Measurements from ENCODE around the gene ERGIC1. TPM values are rescaled to one million over a fixed set of nuclear protein-coding genes. Genes with fewer than 3 reads are reported as not detected.
A peak's percentile ranks its signal among the peaks of the same experiment; 100 is the strongest.

Gene ERGIC1
- total and polyA plus RNA-seq, 2 of the 13 experiments (the other 11 are each of a cell fraction or from before 2014, with no cell fraction given), result 78.5 to 184 TPM

GRCh38 chr5:172858990-172859811 is 25.1 kb downstream of the ERGIC1 start (continued):
- TF ChIP-seq, protein P1, sequence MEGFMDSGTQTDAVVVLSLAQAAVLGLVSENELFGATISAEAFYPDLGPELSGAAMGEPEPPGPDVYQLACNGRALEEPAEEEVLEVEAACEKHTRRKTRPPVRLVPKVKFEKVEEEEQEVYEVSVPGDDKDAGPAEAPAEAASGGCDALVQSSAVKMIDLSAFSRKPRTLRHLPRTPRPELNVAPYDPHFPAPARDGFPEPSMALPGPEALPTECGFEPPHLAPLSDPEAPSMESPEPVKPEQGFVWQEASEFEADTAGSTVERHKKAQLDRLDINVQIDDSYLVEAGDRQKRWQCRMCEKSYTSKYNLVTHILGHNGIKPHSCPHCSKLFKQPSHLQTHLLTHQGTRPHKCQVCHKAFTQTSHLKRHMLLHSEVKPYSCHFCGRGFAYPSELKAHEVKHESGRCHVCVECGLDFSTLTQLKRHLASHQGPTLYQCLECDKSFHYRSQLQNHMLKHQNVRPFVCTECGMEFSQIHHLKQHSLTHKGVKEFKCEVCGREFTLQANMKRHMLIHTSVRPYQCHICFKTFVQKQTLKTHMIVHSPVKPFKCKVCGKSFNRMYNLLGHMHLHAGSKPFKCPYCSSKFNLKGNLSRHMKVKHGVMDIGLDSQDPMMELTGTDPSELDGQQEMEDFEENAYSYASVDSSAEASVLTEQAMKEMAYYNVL (CRISPR knock-in tag; IDR thresholded peaks at IDR 0.05; ENCODE audit: borderline replicate concordance), result peak; percentile 88
- TF ChIP-seq ZNF780A (CRISPR knock-in tag; IDR thresholded peaks at IDR 0.05) (no peak), CBX1 (IDR thresholded peaks at IDR 0.05; ENCODE audit: low read depth) (peak; percentile 15), ZNF781 (CRISPR knock-in tag; IDR thresholded peaks at IDR 0.05; ENCODE audit: borderline replicate concordance, not compliant biosample characterization) (no peak), ZNF572 (CRISPR knock-in tag; IDR thresholded peaks at IDR 0.05) (no peak), ELF4 (CRISPR knock-in tag; IDR thresholded peaks at IDR 0.05; ENCODE audit: borderline replicate concordance) (no peak), KLF11 (CRISPR knock-in tag; IDR thresholded peaks at IDR 0.05) (no peak), ZNF446 (CRISPR knock-in tag; IDR thresholded peaks at IDR 0.05) (no peak), ZNF644 (CRISPR knock-in tag; IDR thresholded peaks at IDR 0.05; ENCODE audit: low read depth) (peak; percentile 91), THYN1 (CRISPR knock-in tag; IDR thresholded peaks at IDR 0.05; ENCODE audit: borderline replicate concordance, low read depth) (no peak), RARA (CRISPR knock-in tag; IDR thresholded peaks at IDR 0.05) (peak; percentile 95), ZNF724P (CRISPR knock-in tag; IDR thresholded peaks at IDR 0.05; ENCODE audit: borderline replicate concordance) (0 out of 2 replicates have a peak, but pooled peaks have one; percentile 24), MLLT10 (CRISPR knock-in tag; IDR thresholded peaks at IDR 0.05) (no peak), HOXA5 (CRISPR knock-in tag; IDR thresholded peaks at IDR 0.05) (peak; percentile 16; the same call in 1 of the 2 replicates), KAT8 (CRISPR knock-in tag; IDR thresholded peaks at IDR 0.05) (peak; percentile 28; the same call in 1 of the 2 replicates)
- TF ChIP-seq, protein P2, sequence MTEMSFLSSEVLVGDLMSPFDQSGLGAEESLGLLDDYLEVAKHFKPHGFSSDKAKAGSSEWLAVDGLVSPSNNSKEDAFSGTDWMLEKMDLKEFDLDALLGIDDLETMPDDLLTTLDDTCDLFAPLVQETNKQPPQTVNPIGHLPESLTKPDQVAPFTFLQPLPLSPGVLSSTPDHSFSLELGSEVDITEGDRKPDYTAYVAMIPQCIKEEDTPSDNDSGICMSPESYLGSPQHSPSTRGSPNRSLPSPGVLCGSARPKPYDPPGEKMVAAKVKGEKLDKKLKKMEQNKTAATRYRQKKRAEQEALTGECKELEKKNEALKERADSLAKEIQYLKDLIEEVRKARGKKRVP (CRISPR knock-in tag; IDR thresholded peaks at IDR 0.05), result peak in 1 of 2 experiments; percentile 60; a peak in 1 of 4 replicates
- TF ChIP-seq, protein P3, sequence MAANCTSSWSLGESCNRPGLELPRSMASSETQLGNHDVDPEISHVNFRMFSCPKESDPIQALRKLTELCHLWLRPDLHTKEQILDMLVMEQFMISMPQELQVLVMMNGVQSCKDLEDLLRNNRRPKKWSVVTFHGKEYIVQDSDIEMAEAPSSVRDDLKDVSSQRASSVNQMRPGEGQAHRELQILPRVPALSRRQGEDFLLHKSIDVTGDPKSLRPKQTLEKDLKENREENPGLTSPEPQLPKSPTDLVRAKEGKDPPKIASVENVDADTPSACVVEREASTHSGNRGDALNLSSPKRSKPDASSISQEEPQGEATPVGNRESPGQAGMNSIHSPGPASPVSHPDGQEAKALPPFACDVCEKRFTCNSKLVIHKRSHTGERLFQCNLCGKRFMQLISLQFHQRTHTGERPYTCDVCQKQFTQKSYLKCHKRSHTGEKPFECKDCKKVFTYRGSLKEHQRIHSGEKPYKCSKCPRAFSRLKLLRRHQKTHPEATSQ (CRISPR knock-in tag; IDR thresholded peaks at IDR 0.05; ENCODE audit: borderline replicate concordance), result no peak
- TF ChIP-seq, protein P4, sequence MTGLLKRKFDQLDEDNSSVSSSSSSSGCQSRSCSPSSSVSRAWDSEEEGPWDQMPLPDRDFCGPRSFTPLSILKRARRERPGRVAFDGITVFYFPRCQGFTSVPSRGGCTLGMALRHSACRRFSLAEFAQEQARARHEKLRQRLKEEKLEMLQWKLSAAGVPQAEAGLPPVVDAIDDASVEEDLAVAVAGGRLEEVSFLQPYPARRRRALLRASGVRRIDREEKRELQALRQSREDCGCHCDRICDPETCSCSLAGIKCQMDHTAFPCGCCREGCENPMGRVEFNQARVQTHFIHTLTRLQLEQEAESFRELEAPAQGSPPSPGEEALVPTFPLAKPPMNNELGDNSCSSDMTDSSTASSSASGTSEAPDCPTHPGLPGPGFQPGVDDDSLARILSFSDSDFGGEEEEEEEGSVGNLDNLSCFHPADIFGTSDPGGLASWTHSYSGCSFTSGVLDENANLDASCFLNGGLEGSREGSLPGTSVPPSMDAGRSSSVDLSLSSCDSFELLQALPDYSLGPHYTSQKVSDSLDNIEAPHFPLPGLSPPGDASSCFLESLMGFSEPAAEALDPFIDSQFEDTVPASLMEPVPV (CRISPR knock-in tag; IDR thresholded peaks at IDR 0.05), result no peak
- TF ChIP-seq, protein P5, sequence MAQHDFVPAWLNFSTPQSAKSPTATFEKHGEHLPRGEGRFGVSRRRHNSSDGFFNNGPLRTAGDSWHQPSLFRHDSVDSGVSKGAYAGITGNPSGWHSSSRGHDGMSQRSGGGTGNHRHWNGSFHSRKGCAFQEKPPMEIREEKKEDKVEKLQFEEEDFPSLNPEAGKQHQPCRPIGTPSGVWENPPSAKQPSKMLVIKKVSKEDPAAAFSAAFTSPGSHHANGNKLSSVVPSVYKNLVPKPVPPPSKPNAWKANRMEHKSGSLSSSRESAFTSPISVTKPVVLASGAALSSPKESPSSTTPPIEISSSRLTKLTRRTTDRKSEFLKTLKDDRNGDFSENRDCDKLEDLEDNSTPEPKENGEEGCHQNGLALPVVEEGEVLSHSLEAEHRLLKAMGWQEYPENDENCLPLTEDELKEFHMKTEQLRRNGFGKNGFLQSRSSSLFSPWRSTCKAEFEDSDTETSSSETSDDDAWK (CRISPR knock-in tag; IDR thresholded peaks at IDR 0.05), result no peak
- TF ChIP-seq, protein P6, sequence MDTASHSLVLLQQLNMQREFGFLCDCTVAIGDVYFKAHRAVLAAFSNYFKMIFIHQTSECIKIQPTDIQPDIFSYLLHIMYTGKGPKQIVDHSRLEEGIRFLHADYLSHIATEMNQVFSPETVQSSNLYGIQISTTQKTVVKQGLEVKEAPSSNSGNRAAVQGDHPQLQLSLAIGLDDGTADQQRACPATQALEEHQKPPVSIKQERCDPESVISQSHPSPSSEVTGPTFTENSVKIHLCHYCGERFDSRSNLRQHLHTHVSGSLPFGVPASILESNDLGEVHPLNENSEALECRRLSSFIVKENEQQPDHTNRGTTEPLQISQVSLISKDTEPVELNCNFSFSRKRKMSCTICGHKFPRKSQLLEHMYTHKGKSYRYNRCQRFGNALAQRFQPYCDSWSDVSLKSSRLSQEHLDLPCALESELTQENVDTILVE (CRISPR knock-in tag; IDR thresholded peaks at IDR 0.05), result peak; percentile 55; the same call in 1 of the 2 replicates
